ENCODE results near the gene SNX20. TPM values are rescaled to one million over a fixed set of nuclear protein-coding genes. Genes with fewer than 3 reads are reported as not detected.
A peak's percentile ranks its signal among the peaks of the same experiment; 100 is the strongest.

The SNX20 gene
- total RNA-seq, 1 experiment from 2014 or later: not detected

GRCh38 chr16:50711040-50711439 lies 29.9 kb upstream of the SNX20 start:
- WGBS (ENCODE audit: extremely low coverage, insufficient read length, low lambda C conversion rate): no CpG with 5 or more reads among the region's 21 CpGs
- H3K4me3 Mint-ChIP-seq: no peak overlapping the region
- Histone ChIP-seq H2AK5ac (ENCODE audit: insufficient read length, low read length) (no peak overlapping the region), H3K27ac (ENCODE audit: insufficient read length, low read depth, low read length) (no peak overlapping the region), H3T11ph (ENCODE audit: low read length) (no peak overlapping the region), H3K4me2 (ENCODE audit: insufficient read depth, insufficient read length, low read length) (no peak overlapping the region), H3K4ac (ENCODE audit: low read depth, low read length) (no peak overlapping the region), H3K14ac (ENCODE audit: insufficient read depth, low read length) (no peak overlapping the region), H4K20me1 (ENCODE audit: control insufficient read depth, insufficient read depth, insufficient read length) (no peaks in the 10 kb centered on the region), H4K8ac (replicated peaks; ENCODE audit: insufficient read length, low read depth, low read length) (no peak overlapping the region), H2BK12ac (ENCODE audit: insufficient read length, low read depth, low read length) (no peak overlapping the region), H2BK120ac (ENCODE audit: low read depth, low read length, poor library complexity, severe bottlenecking) (no peak overlapping the region), H3K23ac (ENCODE audit: insufficient read length, low read depth, low read length) (no peak overlapping the region), H3K27me3 (ENCODE audit: insufficient read depth, low read length) (no peaks in the 10 kb centered on the region), H2BK15ac (ENCODE audit: low read depth, low read length) (no peak overlapping the region), H2AFZ (ENCODE audit: low read length) (no peak overlapping the region), H4K5ac (ENCODE audit: insufficient read length, low read depth, low read length) (no peak overlapping the region), H3K18ac (ENCODE audit: insufficient read length, low read depth, low read length) (no peak overlapping the region), H3K56ac (ENCODE audit: insufficient read length, low read depth, low read length) (no peak overlapping the region), H3K79me1 (ENCODE audit: insufficient read depth, low read depth, low read length, poor library complexity, severe bottlenecking) (no peaks in the 10 kb centered on the region), H4K91ac (ENCODE audit: insufficient read length, low read depth, low read length) (no peak overlapping the region), H3K79me2 (ENCODE audit: insufficient read depth, low read length) (no peaks in the 10 kb centered on the region), H2BK5ac (ENCODE audit: insufficient read length, low read length) (no peak overlapping the region), H2BK20ac (ENCODE audit: low read depth, low read length, poor library complexity, severe bottlenecking) (no peak overlapping the region), H3K9me3 (ENCODE audit: control insufficient read depth, low read depth, low read length) (no peaks in the 10 kb centered on the region), H3K4me1 (ENCODE audit: insufficient read depth, low read length) (no peaks in the 10 kb centered on the region), H3K23me2 (ENCODE audit: insufficient read length, low read depth, low read length, poor library complexity, severe bottlenecking) (no peaks in the 10 kb centered on the region), H3K9ac (ENCODE audit: extremely low read depth, insufficient read length, low read length) (no peak overlapping the region)
- H3K9me3 Mint-ChIP-seq: peaks cover 0 to 3% of the 10 kb centered on the region in 2 experiments; a peak in 1 of 5 replicates
- peaks cover 2 to 4% of the 10 kb centered on the region in 2 experiments; a peak in 1 of 4 replicates for H3K4me1 Mint-ChIP-seq
- TF ChIP-seq CTCF (conservative IDR thresholded peaks at IDR 0.05): no peak
- H3K27ac Mint-ChIP-seq: peak overlapping the region in 1 of 3 experiments; percentile 79; a peak in 1 of 7 replicates
- no peak for DNase-seq
- no peaks in the 10 kb centered on the region for H3K36me3 Mint-ChIP-seq (ENCODE audit: insufficient read depth in 1 of 3, low read depth in 3 of 3)
- H3K27me3 Mint-ChIP-seq (ENCODE audit: low read depth): peaks cover 3% of the 10 kb centered on the region

Data from H9 (cell line).